ENCODE results near the gene PTGR3.

- TF ChIP-seq POLR2A (IDR thresholded peaks at IDR 0.05) (no peak), CTCF (IDR thresholded peaks at IDR 0.05) (no peak)
Observed at GRCh38 chr18:75249175-75249518, 40.2 kb upstream of the PTGR3 start.

Measured in esophagus squamous epithelium (tissue), 4 donors.